Lower leg skin (tissue), 3 donors: Measurements from ENCODE around the gene WDR46.

Experiments
- POLR2A ChIP-seq, 2 donors: fragments of 450-650 bp; IDR thresholded peaks; one replicate each; pipeline ENCODE4 v1.6.1; 2016 to 2017; ENCODE audit warnings: antibody characterized with exemption in 2 of 2, mild to moderate bottlenecking in 1 of 2, moderate library complexity in 1 of 2
- TF ChIP-seq, protein P1 (sequence below), 3 donors: fragments of 450-650 bp; IDR thresholded peaks; one replicate each; pipeline ENCODE4 v1.5.1; 2016; ENCODE audit warnings: antibody characterized with exemption in 3 of 3, mild to moderate bottlenecking in 3 of 3, moderate library complexity in 2 of 3

DNA sequence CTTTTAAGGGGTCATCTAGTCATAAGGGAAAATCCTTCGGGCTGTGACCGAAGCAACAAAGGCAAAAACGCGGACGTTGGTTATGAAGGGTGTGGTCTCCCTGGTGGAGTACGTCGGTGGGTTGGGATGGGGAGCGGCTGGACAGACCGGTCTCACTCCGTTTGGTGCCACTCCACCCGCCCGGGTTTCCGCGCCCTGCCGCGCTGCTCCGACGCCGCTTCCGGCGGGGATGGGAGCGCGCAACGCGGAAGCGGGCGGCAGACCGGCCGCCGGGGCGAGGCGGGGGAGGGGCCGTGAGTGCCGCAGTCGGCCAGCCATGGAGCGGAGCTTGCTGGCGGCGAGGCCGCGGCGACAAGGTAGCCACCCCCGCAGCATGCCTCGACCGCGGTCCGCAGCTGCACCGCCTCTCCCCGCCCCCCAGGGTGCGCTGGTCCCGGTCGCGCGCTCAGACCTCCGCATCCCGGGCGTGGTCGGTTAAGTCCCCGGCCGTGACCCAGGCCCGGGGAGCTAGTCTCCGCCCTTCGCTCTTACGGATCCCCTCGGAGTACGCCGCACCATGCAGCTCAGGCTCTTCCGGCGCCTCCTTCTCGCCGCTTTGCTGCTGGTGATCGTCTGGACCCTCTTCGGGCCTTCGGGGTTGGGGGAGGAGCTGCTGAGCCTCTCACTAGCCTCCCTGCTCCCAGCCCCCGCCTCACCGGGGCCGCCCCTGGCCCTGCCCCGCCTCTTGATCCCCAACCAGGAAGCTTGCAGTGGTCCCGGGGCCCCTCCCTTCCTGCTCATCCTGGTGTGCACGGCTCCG is 12.0 kb downstream of the WDR46 start, which contains the start of gene B3GALT4:
- TF ChIP-seq, protein P1, sequence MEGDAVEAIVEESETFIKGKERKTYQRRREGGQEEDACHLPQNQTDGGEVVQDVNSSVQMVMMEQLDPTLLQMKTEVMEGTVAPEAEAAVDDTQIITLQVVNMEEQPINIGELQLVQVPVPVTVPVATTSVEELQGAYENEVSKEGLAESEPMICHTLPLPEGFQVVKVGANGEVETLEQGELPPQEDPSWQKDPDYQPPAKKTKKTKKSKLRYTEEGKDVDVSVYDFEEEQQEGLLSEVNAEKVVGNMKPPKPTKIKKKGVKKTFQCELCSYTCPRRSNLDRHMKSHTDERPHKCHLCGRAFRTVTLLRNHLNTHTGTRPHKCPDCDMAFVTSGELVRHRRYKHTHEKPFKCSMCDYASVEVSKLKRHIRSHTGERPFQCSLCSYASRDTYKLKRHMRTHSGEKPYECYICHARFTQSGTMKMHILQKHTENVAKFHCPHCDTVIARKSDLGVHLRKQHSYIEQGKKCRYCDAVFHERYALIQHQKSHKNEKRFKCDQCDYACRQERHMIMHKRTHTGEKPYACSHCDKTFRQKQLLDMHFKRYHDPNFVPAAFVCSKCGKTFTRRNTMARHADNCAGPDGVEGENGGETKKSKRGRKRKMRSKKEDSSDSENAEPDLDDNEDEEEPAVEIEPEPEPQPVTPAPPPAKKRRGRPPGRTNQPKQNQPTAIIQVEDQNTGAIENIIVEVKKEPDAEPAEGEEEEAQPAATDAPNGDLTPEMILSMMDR (IDR thresholded peaks at IDR 0.05), result no peak
- peak in 1 of 2 donors; percentile 10 for TF ChIP-seq POLR2A (IDR thresholded peaks at IDR 0.05)
